HG02759 (cell line): Measurements from ENCODE around the gene ACBD6.

Experiments used
- ATAC-seq: cut with Tn5 transposase; IDR thresholded peaks from one replicate; pipeline ENCODE4 v1.9.1; 2021; ENCODE audit warnings: mild to moderate bottlenecking, moderate library complexity; ENCODE audit not compliant: unreplicated experiment

Gene ACBD6

DNA sequence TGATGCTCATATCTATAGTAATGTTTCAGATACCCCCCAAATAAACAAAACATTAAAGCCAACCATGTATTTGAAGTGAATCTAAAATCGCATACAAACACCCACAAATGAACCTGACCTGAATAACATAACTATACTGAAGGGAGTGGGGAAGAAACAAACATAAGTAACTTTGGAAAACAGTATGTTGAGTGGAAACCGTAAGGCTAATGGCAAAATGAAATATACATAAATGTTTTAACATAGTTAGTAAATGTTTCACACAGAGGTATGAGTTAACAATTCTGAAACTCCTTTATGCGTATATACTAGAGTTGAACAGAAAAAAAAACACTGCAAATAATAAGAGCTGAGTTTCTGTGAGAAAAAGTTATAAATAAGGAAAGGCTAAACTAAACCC, 125.6 kb downstream of the ACBD6 start:
- no peak for ATAC-seq

DNA sequence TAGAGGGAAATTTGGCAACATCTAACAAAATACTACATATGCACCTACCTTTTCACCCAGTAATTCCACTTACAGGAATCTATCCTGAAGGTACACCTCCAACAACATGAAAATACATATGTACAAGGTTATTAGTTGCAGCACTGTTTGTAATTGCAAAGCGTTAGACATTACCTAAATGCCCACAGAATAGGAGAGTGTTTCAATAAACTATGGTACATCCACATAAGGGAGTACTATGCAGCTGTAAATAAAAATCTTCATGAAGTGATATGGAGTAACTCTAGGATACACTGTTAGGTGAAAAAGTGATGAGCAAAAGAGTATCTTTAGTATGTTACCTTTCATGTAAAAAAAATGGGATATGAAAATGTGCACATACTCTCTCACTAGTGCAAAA, 126.1 kb downstream of the ACBD6 start:
- no peak for ATAC-seq

GRCh38 chr1:180372728-180373127, 129.6 kb downstream of the ACBD6 start:
- no peak for ATAC-seq

DNA sequence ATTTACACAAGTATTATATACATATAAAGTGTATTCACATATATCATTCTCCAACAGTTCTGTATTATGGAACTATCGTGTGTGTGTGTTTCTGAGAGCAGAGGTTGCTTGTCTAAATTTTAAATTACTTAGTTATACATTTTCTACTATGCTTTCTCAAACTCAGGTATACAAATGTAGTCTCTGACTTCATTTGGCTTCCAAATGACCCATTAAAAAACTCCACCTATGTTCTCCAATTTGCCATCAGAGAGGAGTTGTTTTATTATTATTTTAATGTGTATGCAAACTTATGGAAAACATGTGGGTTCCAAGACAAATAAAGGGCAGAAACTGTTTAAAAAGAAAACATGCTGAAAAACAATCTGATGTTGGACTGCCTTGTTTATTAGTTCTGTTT, 131.8 kb downstream of the ACBD6 start:
- no peak for ATAC-seq

DNA sequence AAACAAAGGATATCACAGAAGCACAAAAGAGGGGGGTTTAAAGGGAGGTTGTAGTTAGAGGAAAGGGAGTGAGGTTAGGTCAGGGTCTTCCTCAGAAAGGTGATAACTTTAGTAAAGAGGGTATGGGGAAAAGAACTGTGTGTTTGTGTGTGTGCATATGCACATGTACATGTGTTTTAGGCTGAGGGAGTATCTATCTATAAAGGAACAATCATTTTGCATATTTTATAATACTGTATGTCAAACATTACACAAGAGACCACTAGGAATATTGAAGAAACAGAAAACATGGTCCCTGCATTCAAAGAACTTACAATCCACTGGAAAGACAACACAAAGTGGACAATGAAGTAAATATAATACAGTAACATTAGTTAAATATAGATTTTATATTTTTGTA, 132.2 kb downstream of the ACBD6 start:
- ATAC-seq = no peak

GRCh38 chr1:180369061-180369460, 133.3 kb downstream of the ACBD6 start:
- ATAC-seq = no peak

DNA sequence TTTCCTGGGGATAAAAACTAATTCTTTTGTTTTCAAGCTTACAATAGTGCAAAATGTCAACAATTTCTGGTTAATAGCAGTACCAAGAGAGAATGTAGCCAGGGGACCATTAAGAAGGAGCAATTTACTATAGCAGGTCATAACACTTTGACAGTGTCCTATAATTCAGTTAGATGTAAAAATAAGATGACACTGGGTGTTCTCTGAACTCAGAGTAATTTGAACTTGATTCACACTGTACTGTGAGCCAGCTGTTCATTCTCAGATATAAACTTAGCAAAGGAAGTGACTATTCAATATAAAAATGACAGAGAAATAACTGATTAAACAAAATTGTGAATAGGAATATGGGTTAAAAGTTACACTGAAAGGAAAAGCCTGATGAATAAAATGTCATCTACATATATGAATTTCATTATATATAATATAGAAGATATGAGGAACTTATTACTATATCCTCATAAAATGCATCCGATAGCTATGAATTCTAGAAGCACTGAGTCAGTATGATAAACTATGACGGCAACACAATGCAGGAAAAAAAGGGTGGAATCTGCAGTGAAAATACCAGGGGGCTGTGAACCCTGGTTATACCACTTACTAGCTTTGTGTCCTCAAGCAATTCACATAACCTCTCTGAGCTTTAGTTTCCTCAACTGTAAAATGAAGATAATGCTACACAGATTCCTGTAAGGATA, 135.9 kb downstream of the ACBD6 start:
- no peak for ATAC-seq

- no peak for ATAC-seq
Measured at GRCh38 chr1:180365039-180365438, 137.3 kb downstream of the ACBD6 start.

- ATAC-seq = no peak
Measured at GRCh38 chr1:180363246-180363995, 139.0 kb downstream of the ACBD6 start.

- ATAC-seq = no peak
Measured at GRCh38 chr1:180360333-180361075, 141.9 kb downstream of the ACBD6 start.

DNA sequence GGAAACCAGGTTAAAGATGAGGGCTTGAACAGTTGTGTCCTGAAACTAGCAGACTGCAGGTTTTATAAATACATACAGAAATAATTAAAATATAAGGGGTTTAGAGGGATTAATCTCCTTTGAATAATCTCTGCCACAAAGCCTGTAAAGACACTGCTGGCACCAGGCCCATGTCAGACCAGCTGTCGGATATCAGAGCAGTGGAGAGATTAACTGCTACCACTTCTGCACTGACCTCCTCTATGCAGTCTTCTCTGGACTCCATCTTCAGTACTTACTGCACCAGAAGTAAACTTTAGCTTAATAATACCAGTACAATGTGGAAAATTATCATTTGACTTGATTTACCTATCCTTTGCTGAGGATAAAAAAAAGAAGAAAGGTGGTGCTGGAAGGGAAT, 143.7 kb downstream of the ACBD6 start:
- ATAC-seq = no peak

DNA sequence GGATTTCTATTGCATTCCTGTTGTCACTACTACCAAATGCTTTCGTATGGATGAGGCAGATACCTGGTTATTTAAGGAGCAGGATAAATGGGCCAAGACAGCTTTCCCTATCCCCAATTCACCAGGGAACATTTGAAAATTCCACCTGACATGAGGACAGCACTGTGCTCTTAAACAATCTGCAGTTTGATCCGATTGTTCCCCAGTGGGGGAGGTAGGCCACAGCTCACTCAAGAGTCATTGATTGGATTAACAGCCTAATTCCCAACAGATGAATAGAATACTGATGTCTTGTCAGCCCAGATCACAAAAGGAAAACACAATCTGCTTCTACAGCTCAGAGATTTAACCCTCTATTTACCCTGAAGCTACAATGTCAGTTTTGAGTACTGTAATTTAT, 148.4 kb downstream of the ACBD6 start:
- ATAC-seq = no peak

GRCh38 chr1:180352588-180352987, 149.8 kb downstream of the ACBD6 start:
- no peak for ATAC-seq

GRCh38 chr1:180352021-180352420, 150.4 kb downstream of the ACBD6 start:
- ATAC-seq = no peak

DNA sequence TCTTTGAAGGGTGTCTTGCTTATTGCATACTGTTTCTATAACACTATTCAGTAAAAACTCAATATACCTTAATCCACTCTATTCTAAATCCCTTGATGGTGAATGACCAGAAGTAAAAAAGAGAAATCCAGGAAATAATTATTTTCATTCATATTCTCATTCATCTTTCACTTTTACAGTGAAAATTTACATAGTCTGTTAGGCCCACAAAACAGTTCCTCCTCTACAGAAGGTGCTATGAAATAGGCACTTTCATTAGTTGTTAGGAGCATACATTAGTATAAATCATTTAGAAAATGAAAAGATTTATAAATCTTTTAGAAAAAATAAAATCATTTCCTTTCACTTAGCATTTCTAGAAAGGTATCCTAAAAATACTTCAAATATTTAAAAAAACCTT, 157.2 kb downstream of the ACBD6 start:
- ATAC-seq = no peak

DNA sequence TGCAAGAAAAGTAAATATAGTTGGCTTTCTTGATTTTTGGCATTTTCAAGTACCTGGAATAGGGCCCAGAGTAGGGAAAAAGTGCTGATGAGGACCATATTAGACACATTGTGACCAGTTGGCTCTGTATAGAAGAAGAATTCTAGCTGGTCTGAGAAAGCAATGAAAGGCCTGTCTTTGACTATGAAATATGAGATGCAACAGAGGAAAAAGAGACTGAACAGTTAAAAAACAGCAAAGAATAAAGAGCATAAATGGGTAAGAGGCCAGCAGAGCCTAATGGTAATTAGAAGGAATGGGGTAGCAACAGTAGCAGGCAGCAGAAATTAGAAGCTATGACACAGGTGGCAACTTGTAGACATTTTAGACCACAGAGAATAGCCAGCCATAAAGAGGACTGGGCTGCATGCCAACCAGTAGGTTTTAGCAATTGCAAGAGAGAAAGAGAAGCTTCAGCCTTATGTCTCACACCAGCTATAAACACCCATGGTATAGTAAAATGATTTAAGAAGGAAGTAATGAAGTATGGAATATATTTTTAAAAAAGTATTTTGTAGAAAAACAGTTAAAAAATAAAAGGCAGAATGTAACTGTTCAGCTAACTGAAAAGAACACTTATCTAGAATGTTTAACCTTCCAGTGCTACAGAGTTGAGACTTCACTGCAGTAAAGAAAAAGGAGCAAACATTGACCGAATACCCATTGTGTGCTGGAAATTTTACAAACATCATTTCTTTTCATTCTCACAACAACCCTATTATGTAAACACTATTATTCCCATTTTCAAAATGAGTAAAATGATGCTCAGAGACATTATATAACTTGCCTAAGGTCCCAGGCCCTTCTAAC, 158.2 kb downstream of the ACBD6 start:
- ATAC-seq = peak; percentile 75

- no peak for ATAC-seq
Measured at GRCh38 chr1:180327089-180327488, 175.3 kb downstream of the ACBD6 start.

DNA sequence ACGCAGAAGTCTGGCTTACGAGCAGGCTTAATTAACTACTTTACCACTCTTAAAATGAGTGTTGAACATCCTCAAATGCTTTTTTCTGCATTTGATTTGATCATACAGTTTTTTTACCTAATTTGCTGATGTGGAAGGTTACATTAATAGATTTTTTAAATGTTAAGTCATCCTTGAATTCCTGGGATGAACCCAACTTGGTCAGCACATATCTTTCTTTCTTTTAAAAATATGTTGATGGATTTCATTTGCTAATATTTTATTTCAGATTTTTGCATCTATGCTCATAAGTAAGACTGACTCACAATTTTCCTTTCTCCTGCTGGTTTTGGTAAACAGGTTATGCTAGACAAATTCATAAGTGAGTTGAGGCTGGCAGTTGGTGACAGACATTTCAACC, 189.5 kb downstream of the ACBD6 start:
- ATAC-seq = no peak

DNA sequence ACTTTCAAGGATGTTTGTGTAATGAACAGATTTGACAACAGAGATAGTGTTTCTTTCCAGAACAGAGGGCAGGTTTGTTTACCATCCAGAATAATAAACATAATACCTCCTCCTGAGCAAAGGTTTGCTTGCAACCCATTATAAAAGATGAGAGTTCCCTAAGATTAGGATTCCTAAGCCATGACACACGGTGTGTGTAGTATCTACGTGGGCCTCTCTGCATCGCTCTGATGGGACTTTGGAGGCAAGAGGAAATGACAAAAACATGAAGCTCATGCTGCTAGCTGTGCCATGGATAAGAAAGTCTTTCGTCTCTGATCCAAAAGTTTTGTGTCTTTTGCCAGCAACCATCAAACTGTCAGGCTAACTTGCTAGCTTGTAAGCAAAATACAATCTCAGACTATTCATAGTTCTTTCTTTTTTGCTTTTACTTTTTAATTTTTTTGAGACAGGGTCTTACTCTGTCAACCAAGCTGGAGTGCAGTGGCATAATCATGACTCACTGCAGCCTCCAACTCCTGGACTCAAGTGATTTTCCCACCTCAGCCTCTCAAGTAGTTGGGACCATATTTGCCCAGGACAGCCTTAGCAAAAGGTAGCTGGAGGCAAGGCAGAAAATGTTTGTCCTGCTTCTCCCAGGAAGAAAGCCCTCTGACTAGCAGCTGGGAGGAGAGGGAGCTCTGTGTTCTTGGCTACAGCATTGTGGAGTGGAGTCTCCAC, 191.2 kb downstream of the ACBD6 start:
- ATAC-seq = no peak

- no peak for ATAC-seq
Measured at GRCh38 chr1:180310095-180310494, 192.3 kb downstream of the ACBD6 start.
